ENCODE measurements around the gene SMTN.

- TF ChIP-seq CTCF (IDR thresholded peaks at IDR 0.05) (no peak), POLR2A (IDR thresholded peaks at IDR 0.05) (no peak)
Observed at GRCh38 chr22:31125521-31126117, 44.5 kb downstream of the SMTN start.
